HG03575 (cell line): ENCODE data around the gene NRXN3.

ENCODE experiments used
- ATAC-seq: cut with Tn5 transposase; IDR thresholded peaks from one replicate; pipeline ENCODE4 v1.9.1; 2021; ENCODE audit not compliant: unreplicated experiment, insufficient number of reproducible peaks, low FRiP score; ENCODE audit errors: extremely low read depth

The NRXN3 gene

DNA sequence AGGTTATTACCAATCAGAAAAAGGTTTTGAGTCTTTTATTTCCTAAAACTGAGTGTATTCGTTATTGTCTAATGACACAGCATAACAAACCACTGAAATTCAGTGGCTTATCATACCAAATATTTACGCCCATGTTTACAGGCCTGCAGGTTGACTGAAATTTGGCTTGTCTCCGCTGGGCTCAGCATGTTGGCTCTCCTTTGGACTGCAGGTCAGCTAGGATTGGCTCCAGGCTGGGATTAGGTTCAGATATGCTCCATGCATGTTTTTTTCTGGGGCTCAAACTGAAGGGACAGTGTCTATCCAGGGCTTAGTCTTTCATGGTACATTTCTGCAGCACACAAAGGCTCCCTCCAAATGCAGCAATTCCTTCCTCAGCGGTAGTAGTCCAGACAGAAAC lies 1471.2 kb downstream of the NRXN3 start:
- no peak for ATAC-seq

DNA sequence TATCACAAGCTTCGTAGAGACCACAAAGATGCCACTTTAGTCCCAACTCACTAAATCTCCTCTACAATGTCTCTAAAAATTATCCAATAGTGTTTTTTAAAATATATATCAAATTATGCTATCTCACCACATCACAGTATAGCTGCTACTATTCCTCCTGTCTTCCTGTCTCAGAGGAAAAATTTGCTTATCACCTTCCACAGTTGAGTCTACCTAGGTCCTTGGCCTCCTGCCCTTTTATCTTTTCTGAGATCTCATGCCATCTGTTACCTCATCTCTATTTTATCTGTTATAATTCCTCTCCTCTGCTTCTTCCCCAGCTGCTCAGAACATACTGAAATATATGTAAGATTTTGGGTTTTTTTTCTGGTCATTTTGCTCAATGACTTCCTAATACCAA lies 1473.0 kb downstream of the NRXN3 start:
- ATAC-seq, result no peak

GRCh38 chr14:79645753-79646362 lies 1475.7 kb downstream of the NRXN3 start:
- no peak for ATAC-seq

DNA sequence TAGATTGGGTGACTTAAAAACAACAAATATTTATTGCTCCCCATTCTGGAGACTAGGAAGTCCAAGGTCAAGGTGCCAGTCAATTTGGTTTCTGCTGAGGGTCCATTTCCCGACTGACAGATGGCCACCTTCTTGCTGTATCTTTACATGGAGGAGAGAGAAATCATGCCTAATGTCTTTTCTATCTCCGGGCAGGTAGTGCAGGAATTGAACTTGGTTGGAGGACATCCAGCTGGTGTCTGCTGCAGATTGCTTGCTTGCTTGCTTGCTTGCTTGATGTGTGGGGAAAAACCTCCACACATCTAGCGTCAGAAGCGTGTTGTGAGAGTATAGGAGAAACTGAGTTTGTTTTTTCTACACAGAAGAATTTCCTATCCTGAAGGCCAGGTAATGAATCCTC lies 1479.7 kb downstream of the NRXN3 start:
- no peak for ATAC-seq

GRCh38 chr14:79652513-79653307 lies 1482.5 kb downstream of the NRXN3 start:
- no peak for ATAC-seq

DNA sequence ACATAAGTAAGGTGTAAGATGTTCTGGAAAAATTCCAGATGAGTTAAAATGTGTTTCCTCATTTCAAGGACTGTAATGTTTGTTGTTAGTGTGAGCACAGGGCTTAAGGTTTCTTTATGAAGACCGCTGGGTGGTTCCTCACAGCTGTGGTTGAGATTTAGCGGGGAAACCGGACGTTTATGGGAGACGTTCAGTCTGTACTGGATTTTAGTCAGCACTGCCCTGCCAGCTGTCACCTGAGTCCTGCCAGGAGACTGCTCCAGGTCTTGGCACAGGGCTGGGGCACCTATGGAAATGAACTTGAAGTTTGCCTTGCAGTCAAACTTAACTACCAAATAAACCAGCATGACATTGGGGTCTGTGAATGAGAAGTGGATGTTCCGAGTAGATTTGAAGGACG lies 1485.9 kb downstream of the NRXN3 start:
- ATAC-seq, result no peak

DNA sequence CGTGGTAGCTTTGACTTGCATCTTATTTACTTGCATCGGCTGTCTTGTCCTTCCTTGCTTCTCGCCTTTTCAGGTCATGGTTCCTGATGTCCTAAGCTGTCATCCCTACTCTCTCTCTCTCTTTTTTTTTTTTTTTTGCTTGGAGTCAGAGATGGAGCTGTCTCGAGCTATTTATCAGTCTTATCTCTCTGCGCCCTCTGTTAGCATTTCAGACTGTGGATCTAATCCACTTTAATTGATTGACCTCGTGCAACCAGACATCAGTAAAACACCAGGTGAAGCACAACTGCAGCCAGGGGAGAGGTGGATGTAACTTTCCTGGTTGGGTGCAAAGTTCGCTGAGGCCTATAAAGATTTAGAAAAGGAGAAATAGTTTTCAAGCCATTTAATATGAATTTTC lies 1486.3 kb downstream of the NRXN3 start:
- ATAC-seq, result no peak

DNA sequence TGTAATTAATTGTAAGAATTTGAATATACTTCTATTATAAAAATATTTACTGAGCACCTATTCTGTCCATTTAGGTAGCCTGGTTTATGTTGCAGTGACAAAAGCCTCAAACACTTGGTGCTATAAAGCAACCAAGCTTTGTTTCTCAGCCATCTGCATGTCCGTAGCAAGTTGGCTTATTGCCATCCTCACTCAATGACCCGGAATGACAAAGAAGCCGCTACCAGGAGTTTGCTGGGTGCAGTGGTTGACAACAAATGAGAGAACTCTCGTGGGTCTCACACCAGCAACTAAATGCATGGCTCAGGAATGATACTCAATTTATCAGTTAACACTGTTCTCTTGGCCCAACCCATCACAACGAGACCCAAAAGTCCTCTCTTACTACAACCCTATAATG lies 1488.0 kb downstream of the NRXN3 start:
- ATAC-seq, result no peak

- no peak for ATAC-seq
Measured at GRCh38 chr14:79658769-79659168, 1488.6 kb downstream of the NRXN3 start.

DNA sequence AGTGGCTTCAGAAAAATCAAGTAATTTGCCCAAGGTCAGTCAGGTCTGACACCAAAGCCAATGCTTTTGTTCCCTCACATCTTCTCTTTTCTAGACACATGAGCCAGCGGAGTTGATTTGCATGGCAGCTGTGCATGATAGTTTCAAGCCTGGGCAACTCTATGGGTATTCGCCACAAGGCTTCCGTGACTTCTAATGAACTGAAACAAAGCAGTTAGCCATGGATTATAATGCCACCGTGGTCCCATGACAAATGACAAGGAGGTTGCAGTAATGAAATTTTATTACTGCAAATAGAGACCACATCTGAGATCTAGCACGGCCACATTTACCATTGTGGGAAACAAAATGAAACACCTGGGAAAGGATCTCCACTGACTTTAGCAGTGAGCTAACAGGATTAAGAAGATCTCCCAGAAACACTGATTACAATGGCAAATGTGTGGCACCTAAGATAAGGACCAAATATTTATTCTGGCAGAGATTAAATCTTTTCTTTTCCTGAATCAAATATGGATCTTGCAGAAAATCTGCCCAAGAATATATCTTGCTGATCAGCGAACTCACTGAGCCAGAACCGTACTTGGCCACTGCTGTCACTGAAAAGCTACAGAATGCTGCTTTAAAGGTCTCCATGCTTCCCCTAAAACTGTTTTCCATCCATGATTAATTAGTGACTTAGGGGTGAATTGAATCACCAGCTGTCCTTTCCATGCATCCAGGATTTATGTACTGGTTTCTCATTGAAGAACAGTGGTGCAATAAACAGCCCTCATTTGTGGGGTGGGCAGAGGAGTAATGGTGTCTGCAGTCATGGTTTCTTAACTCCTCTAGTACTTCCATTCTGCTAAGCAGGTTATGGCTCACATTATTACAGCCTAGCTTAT lies 1490.1 kb downstream of the NRXN3 start:
- ATAC-seq, result no peak

GRCh38 chr14:79661752-79662151 lies 1491.6 kb downstream of the NRXN3 start:
- no peak for ATAC-seq

- ATAC-seq, result no peak
Measured at GRCh38 chr14:79663453-79663852, 1493.3 kb downstream of the NRXN3 start.

- no peak for ATAC-seq
Measured at GRCh38 chr14:79665556-79665955, 1495.4 kb downstream of the NRXN3 start.

- no peak for ATAC-seq
Measured at GRCh38 chr14:79668951-79669350, 1498.8 kb downstream of the NRXN3 start.

DNA sequence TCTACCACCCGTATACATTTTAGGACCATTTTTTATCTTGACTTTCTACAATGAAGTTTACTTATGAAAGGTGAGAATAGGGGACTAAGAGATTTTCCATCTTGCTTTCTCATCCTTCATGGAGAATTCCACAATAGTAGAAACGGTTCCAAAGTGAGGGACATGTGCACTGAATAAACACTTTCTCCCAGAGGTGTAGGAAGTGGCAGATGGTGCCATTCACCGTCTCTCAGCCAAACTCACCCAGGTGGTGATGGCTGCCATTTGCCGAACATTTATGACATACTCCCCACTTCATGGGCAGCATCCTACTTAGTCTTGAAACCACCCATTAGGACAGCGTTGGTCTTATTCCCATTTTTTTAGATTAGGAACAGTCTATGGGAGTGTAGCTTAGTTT lies 1500.6 kb downstream of the NRXN3 start:
- no peak for ATAC-seq

DNA sequence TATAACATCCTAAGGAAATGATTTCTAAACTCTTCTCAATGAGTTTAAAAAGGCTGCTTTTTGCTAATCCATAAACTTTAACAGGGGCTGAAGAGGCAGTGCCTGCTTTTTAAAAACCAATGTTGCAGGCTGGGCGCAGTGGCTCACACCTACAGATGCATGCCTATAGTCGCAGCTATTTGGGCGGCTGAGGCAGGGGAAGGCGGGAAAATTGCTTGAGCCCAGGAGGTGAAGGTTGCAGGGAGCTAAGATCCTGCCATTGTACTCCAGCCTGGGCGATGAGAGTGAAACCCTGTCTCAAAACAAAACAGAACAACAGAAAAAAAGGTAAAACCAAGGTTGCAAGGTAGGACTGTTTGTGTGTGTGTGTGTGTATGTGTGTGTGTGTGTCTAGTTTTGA lies 1509.9 kb downstream of the NRXN3 start:
- no peak for ATAC-seq

GRCh38 chr14:79686196-79686595 lies 1516.0 kb downstream of the NRXN3 start:
- ATAC-seq, result no peak

- ATAC-seq, result no peak
Measured at GRCh38 chr14:79690960-79691359, 1520.8 kb downstream of the NRXN3 start.

- no peak for ATAC-seq
Measured at GRCh38 chr14:79693935-79694334, 1523.8 kb downstream of the NRXN3 start.

DNA sequence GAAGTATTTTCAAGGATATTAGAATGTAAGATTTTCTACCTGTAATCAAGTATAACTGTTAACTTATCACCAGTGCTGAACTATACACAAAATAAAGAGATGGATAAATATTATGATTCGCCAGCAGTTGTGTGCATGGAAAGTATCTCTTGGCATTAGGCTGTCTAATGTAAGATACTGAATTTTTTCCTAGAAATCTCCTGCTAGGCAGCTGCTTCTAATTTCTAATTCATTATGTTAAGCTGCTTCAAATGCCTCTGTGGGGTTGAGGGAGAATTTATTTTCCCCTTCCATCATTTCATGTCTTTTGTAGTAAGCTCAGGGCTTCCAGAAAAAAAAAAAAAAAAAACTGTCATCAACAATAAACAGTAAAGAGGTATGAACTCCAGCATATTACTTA lies 1525.1 kb downstream of the NRXN3 start:
- ATAC-seq, result no peak
